BJ (cell line): Measurements from ENCODE around the gene RALGAPA2. TPM values are rescaled to one million over a fixed set of nuclear protein-coding genes. Genes with fewer than 3 reads are reported as not detected.

Source experiments
- CTCF ChIA-PET: fragments of 350-600 bp; formaldehyde crosslinking; extraction: SDS; loops from one replicate; lab custom pipeline; 2021; ENCODE audit warnings: antibody characterized with exemption, inconsistent platforms; lab: Yijun Ruan, JAX
- POLR2A ChIA-PET: fragments of 300-600 bp; sonication (Branson Sonifier 250); formaldehyde crosslinking; extraction: SDS; loops from one replicate; lab custom pipeline; 2021; ENCODE audit warnings: antibody characterized with exemption; lab: Charles Lee
- DNase-seq: peaks from one replicate; pipeline ENCODE4 v3.0.0-alpha.2; 2011; ENCODE audit warnings: low read depth
- H3K27me3 ChIP-seq: 2 replicates; pipeline ENCODE4 v1.6.0; 2011; ENCODE audit warnings: low read length; ENCODE audit not compliant: control insufficient read depth, insufficient read depth
- H3K36me3 ChIP-seq: 2 replicates; pipeline ENCODE4 v1.5.1; 2011; ENCODE audit warnings: low read length; ENCODE audit not compliant: control insufficient read depth, insufficient read depth
- H3K4me3 ChIP-seq: 2 replicates; pipeline ENCODE4 v1.5.1; 2011; ENCODE audit warnings: low read depth, mild to moderate bottlenecking, control low read depth, low read length
- CTCF ChIP-seq: IDR thresholded peaks from 2 replicates; pipeline ENCODE4 v1.5.1; 2011; ENCODE audit warnings: low read depth, mild to moderate bottlenecking, control low read depth, inconsistent platforms, low read length, moderate library complexity; ENCODE audit not compliant: insufficient read depth
- polyA plus RNA-seq: library from polyadenylated mRNA; depleted of rRNA; stranded (reverse); fragments of >200 nt; gene quantifications from 2 replicates; pipeline ENCODE4 v1.2.3, GENCODE V29; 2011

The RALGAPA2 gene
- polyA plus RNA-seq, 1 experiment = 1.4 TPM

GRCh38 chr20:20371083-20371482, 341.4 kb downstream of the RALGAPA2 start:
- Histone ChIP-seq H3K27me3 (peaks cover 25% of the 10 kb centered on the region), H3K4me3 (no peak overlapping the region), H3K36me3 (no peaks in the 10 kb centered on the region)
- ChIA-PET CTCF (interaction anchor here (1.1 to 1.4 kb wide), 2 partner anchors 11 to 12 kb away, joined by 3 to 5 read pairs; no protein-coding TSS in a partner anchor), POLR2A (no interaction called here)
- no peak for DNase-seq
- TF ChIP-seq CTCF = no peak

GRCh38 chr20:20370094-20370575, 342.3 kb downstream of the RALGAPA2 start:
- Histone ChIP-seq H3K36me3 (no peaks in the 10 kb centered on the region), H3K27me3 (peaks cover 28% of the 10 kb centered on the region), H3K4me3 (no peak overlapping the region)
- TF ChIP-seq CTCF = no peak
- no peak for DNase-seq
- POLR2A ChIA-PET = no interaction called here
- CTCF ChIA-PET = no interaction called here

- peaks cover 31% of the 10 kb centered on the region for H3K27me3 ChIP-seq
- ChIA-PET CTCF (no interaction called here), POLR2A (no interaction called here)
- no peaks in the 10 kb centered on the region for H3K36me3 ChIP-seq
- no peak for DNase-seq
- H3K4me3 ChIP-seq = no peak overlapping the region
- TF ChIP-seq CTCF = no peak
These were observed 343.0 kb downstream of the RALGAPA2 start for GRCh38 chr20:20369250-20370093.

GRCh38 chr20:20368418-20369249, 343.8 kb downstream of the RALGAPA2 start:
- no peak for TF ChIP-seq CTCF
- no peak overlapping the region for H3K4me3 ChIP-seq
- POLR2A ChIA-PET = no interaction called here
- H3K36me3 ChIP-seq = no peaks in the 10 kb centered on the region
- CTCF ChIA-PET = no interaction called here
- DNase-seq = no peak
- peaks cover 37% of the 10 kb centered on the region for H3K27me3 ChIP-seq
